PC-9 (cell line): ENCODE data around the gene MPC1L. TPM values are rescaled to one million over a fixed set of nuclear protein-coding genes. Genes with fewer than 3 reads are reported as not detected.

ENCODE experiments used
- BruUV-seq: library from RNA; stranded (reverse); fragments of 400-500 nt; replicated peaks from 2 replicates; lab custom pipeline; 2021; lab: Mats Ljungman, UMichigan
- CTCF ChIA-PET: fragments of 300-600 bp; sonication (Branson Sonifier 250); formaldehyde crosslinking; loops from one replicate; lab custom pipeline; 2022; ENCODE audit warnings: antibody characterized with exemption; lab: Charles Lee
- POLR2A ChIA-PET: fragments of 300-600 bp; sonication (Branson Sonifier 250); formaldehyde crosslinking; loops from one replicate; lab custom pipeline; 2022; ENCODE audit warnings: antibody characterized with exemption; ENCODE audit not compliant: unreplicated experiment; lab: Charles Lee
- DNase-seq, 2 experiments: peaks; one replicate each; pipeline versions ENCODE4 v3.0.0 to v3.0.0-alpha.2; 2015 to 2022; ENCODE audit warnings: mixed read lengths in 1 of 2
- H2AFZ ChIP-seq: fragments of 200-600 bp; sonication (generic); 2 replicates; pipeline ENCODE4 v1.8.1; 2017; ENCODE audit warnings: antibody characterized with exemption
- H3F3A ChIP-seq: fragments of 200-600 bp; sonication (generic); 2 replicates; pipeline ENCODE4 v1.8.1; 2017; ENCODE audit warnings: antibody characterized with exemption, mild to moderate bottlenecking, low read depth; ENCODE audit not compliant: insufficient read depth
- H3K27ac ChIP-seq: fragments of 200-600 bp; sonication (generic); 2 replicates; pipeline ENCODE4 v1.6.1; 2016; ENCODE audit warnings: mixed run types
- H3K27me3 ChIP-seq: fragments of 200-600 bp; sonication (generic); 2 replicates; pipeline ENCODE4 v1.6.1; 2016; ENCODE audit warnings: low read depth, mixed run types; ENCODE audit not compliant: insufficient read depth
- H3K36me3 ChIP-seq: fragments of 200-600 bp; sonication (generic); 2 replicates; pipeline ENCODE4 v1.6.1; 2016; ENCODE audit warnings: low read depth, mixed run types
- H3K4me1 ChIP-seq: fragments of 200-600 bp; sonication (generic); replicated peaks from 2 replicates; pipeline ENCODE4 v1.6.1; 2016; ENCODE audit warnings: mixed run types; ENCODE audit not compliant: insufficient read depth
- H3K4me2 ChIP-seq: fragments of 200-600 bp; sonication (generic); 2 replicates; pipeline ENCODE4 v1.6.1; 2017; ENCODE audit warnings: mixed run types
- H3K4me3 ChIP-seq: fragments of 200-600 bp; sonication (generic); 2 replicates; pipeline ENCODE4 v1.6.1; 2016; ENCODE audit warnings: mixed run types
- H3K79me2 ChIP-seq: fragments of 200-600 bp; sonication (generic); 2 replicates; pipeline ENCODE4 v1.6.1; 2017; ENCODE audit warnings: low read depth, mixed run types
- H3K9me2 ChIP-seq: fragments of 200-600 bp; sonication (generic); 2 replicates; pipeline ENCODE4 v1.8.1; 2017; ENCODE audit warnings: mild to moderate bottlenecking; ENCODE audit not compliant: insufficient read depth
- H3K9me3 ChIP-seq: fragments of 200-600 bp; sonication (generic); 2 replicates; pipeline ENCODE4 v1.8.1; 2016; ENCODE audit warnings: low read depth; ENCODE audit not compliant: insufficient read depth
- H4K20me1 ChIP-seq: fragments of 200-600 bp; sonication (generic); 2 replicates; pipeline ENCODE4 v1.8.1; 2017; ENCODE audit not compliant: insufficient read depth
- CTCF ChIP-seq: fragments of 200-600 bp; sonication (generic); conservative IDR thresholded peaks from 2 replicates; pipeline ENCODE4 v1.6.1; 2017; ENCODE audit warnings: mixed run types, antibody characterized with exemption, mild to moderate bottlenecking, moderate library complexity
- EZH2 ChIP-seq: fragments of 200-600 bp; sonication (generic); IDR thresholded peaks from 2 replicates; pipeline ENCODE4 v1.8.0; 2017; ENCODE audit warnings: antibody characterized with exemption, low read depth
- intact Hi-C: fragments of 100-400 bp; cut with micrococcal nuclease; formaldehyde crosslinking; loops from one replicate; pipeline ENCODE4 v1.10.0; 2022; ENCODE audit not compliant: unreplicated experiment
- total RNA-seq: library from RNA; stranded (reverse); gene quantifications from 2 replicates; pipeline ENCODE4 v1.2.3, GENCODE V29; 2021

The MPC1L gene
- total RNA-seq, 1 experiment from 2014 or later, result not detected

GRCh38 chrX:40637687-40638086 lies 14.5 kb downstream of the MPC1L start:
- Histone ChIP-seq H3K9me2 (no peaks in the 10 kb centered on the region), H3K9me3 (no peaks in the 10 kb centered on the region), H3K4me3 (no peak overlapping the region), H3K36me3 (no peaks in the 10 kb centered on the region), H3K4me1 (no peaks in the 10 kb centered on the region), H3K79me2 (no peaks in the 10 kb centered on the region), H3K27ac (no peak overlapping the region), H3K4me2 (no peak overlapping the region), H3F3A (no peaks in the 10 kb centered on the region), H4K20me1 (no peaks in the 10 kb centered on the region), H2AFZ (no peak overlapping the region), H3K27me3 (no peaks in the 10 kb centered on the region)
- intact Hi-C loops, result no loop called here
- ChIA-PET CTCF (no interaction called here), POLR2A (no interaction called here)
- BruUV-seq, result no TSS peak
- no peak for DNase-seq
- TF ChIP-seq EZH2, result no peak
- no peak for TF ChIP-seq CTCF

- Histone ChIP-seq H3K9me2 (no peaks in the 10 kb centered on the region), H2AFZ (no peak overlapping the region), H3F3A (no peaks in the 10 kb centered on the region), H3K4me2 (peak overlapping the region; percentile 74), H3K79me2 (peaks cover 14% of the 10 kb centered on the region), H3K36me3 (no peaks in the 10 kb centered on the region), H4K20me1 (no peaks in the 10 kb centered on the region), H3K4me3 (peak overlapping the region; percentile 47; the same call in 1 of the 2 replicates), H3K4me1 (no peaks in the 10 kb centered on the region), H3K27ac (no peak overlapping the region), H3K27me3 (no peaks in the 10 kb centered on the region), H3K9me3 (no peaks in the 10 kb centered on the region)
- ChIA-PET POLR2A (no interaction called here), CTCF (no interaction called here)
- intact Hi-C loops, result loop anchor here (10.0 kb wide), 1 partner anchor 99 kb away; no protein-coding TSS in a partner anchor
- DNase-seq, result no peak
- BruUV-seq, result no TSS peak
- no peak for TF ChIP-seq EZH2
- TF ChIP-seq CTCF, result no peak
These were observed 20.9 kb downstream of the MPC1L start for GRCh38 chrX:40644176-40644575.

- intact Hi-C loops, result loop anchor here (5.0 to 10.0 kb wide), 2 partner anchors 100 to 607 kb away; no protein-coding TSS in a partner anchor
- Histone ChIP-seq H3K4me1 (no peaks in the 10 kb centered on the region), H3K79me2 (peaks cover 14% of the 10 kb centered on the region), H3K9me3 (no peaks in the 10 kb centered on the region), H3K27me3 (no peaks in the 10 kb centered on the region), H4K20me1 (no peaks in the 10 kb centered on the region), H3F3A (no peaks in the 10 kb centered on the region), H3K27ac (peak overlapping the region; percentile 64), H3K9me2 (no peaks in the 10 kb centered on the region), H3K4me2 (peak overlapping the region; percentile 74), H3K4me3 (peak overlapping the region; percentile 47; the same call in 1 of the 2 replicates), H2AFZ (no peak overlapping the region), H3K36me3 (no peaks in the 10 kb centered on the region)
- peak; percentile 12 to 49 for DNase-seq
- no peak for TF ChIP-seq CTCF
- no peak for TF ChIP-seq EZH2
- ChIA-PET POLR2A (no interaction called here), CTCF (no interaction called here)
- BruUV-seq, result no TSS peak
These were observed 21.7 kb downstream of the MPC1L start for GRCh38 chrX:40644821-40645358.
